Spinal cord (tissue), 10 donors: ENCODE measurements around the gene FAAP20. TPM values are rescaled to one million over a fixed set of nuclear protein-coding genes. Genes with fewer than 3 reads are reported as not detected.

Experiments
- DNase-seq, 6 donors: peaks; one replicate each; pipeline versions ENCODE4 v3.0.0 to v3.0.0-alpha.2; 2013 to 2015; ENCODE audit warnings: low spot score in 6 of 6, low read depth in 4 of 6
- H3K27ac ChIP-seq: one replicate; pipeline ENCODE4 v1.5.1; 2013; ENCODE audit warnings: low read depth, low read length, control low read depth
- H3K27me3 ChIP-seq: one replicate; pipeline ENCODE4 v1.6.1; 2013; ENCODE audit warnings: low read length; ENCODE audit not compliant: control insufficient read depth, insufficient read depth
- H3K36me3 ChIP-seq: one replicate; pipeline ENCODE4 v1.6.1; 2013; ENCODE audit warnings: low read length; ENCODE audit not compliant: control insufficient read depth, insufficient read depth
- H3K4me1 ChIP-seq: one replicate; pipeline ENCODE4 v1.6.1; 2013; ENCODE audit warnings: low read length; ENCODE audit not compliant: control insufficient read depth, insufficient read depth
- H3K4me3 ChIP-seq: one replicate; pipeline ENCODE4 v1.5.1; 2013; ENCODE audit warnings: low read depth, low read length, control low read depth
- H3K9me3 ChIP-seq: one replicate; pipeline ENCODE4 v1.6.1; 2013; ENCODE audit warnings: low read length; ENCODE audit not compliant: control insufficient read depth, insufficient read depth
- WGBS: methylation state at CpG from one replicate; pipeline ENCODE4 v1.1.5; 2013; ENCODE audit warnings: missing lambda C conversion rate; ENCODE audit not compliant: insufficient coverage; 5-methylcytosine and 5-hydroxymethylcytosine counted together
- polyA plus RNA-seq, 2 donors: library from polyadenylated mRNA; unstranded; fragments of 120-200 nt; gene quantifications; one replicate each; pipeline ENCODE4 v1.2.1, GENCODE V29; 2013; ENCODE audit not compliant: insufficient read length in 2 of 2
- total RNA-seq, 2 donors: library from RNA; depleted of rRNA in 1 of 2; stranded (reverse); fragments of 120-200 nt in 1 of 2; fragments of >200 nt in 1 of 2; gene quantifications; one replicate each; pipeline versions ENCODE4 v1.2.3 to v1.2.4, GENCODE V29; 2013 to 2014
- donor health status: healthy.

Gene FAAP20
- total and polyA plus RNA-seq, 4 donors, result 15.5 to 96.8 (median 57.3) TPM

- peaks cover 37% of the 10 kb centered on the region for H3K4me1 ChIP-seq
- peaks cover 83% of the 10 kb centered on the region for H3K36me3 ChIP-seq
- no peak for DNase-seq
- no peaks in the 10 kb centered on the region for H3K9me3 ChIP-seq
- 83% methylated on average over 13 of the region's 13 CpGs for WGBS
- H3K4me3 ChIP-seq, result no peak overlapping the region
- peak overlapping the region; percentile 57 for H3K27ac ChIP-seq
- H3K27me3 ChIP-seq, result no peaks in the 10 kb centered on the region
Observed at GRCh38 chr1:2187619-2188018, 7.0 kb downstream of the FAAP20 start.

DNA sequence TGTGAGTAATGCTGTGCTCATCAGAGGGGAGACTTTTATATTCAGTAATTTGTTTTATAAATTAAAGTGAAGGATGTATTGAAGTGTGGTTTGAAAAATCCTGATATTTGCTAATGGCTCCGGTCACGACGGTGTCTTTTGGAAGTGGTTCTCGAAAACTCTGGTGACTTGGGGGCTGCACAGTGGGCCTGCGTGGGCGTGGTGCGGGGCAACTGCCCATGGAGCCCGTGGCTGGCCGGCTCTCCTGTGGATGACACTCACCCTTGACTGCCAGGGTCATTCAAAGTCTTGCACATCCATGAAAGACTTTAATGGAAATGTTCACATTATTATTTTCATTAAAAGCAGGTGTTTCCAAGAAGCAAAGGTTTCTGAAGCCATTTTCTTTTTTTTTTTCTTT is 7.7 kb downstream of the FAAP20 start:
- H3K4me1 ChIP-seq, result peaks cover 30% of the 10 kb centered on the region
- no peak overlapping the region for H3K27ac ChIP-seq
- H3K9me3 ChIP-seq, result no peaks in the 10 kb centered on the region
- 97% methylated on average over 8 of the region's 9 CpGs for WGBS
- no peak for DNase-seq
- peaks cover 83% of the 10 kb centered on the region for H3K36me3 ChIP-seq
- no peak overlapping the region for H3K4me3 ChIP-seq
- H3K27me3 ChIP-seq, result no peaks in the 10 kb centered on the region

DNA sequence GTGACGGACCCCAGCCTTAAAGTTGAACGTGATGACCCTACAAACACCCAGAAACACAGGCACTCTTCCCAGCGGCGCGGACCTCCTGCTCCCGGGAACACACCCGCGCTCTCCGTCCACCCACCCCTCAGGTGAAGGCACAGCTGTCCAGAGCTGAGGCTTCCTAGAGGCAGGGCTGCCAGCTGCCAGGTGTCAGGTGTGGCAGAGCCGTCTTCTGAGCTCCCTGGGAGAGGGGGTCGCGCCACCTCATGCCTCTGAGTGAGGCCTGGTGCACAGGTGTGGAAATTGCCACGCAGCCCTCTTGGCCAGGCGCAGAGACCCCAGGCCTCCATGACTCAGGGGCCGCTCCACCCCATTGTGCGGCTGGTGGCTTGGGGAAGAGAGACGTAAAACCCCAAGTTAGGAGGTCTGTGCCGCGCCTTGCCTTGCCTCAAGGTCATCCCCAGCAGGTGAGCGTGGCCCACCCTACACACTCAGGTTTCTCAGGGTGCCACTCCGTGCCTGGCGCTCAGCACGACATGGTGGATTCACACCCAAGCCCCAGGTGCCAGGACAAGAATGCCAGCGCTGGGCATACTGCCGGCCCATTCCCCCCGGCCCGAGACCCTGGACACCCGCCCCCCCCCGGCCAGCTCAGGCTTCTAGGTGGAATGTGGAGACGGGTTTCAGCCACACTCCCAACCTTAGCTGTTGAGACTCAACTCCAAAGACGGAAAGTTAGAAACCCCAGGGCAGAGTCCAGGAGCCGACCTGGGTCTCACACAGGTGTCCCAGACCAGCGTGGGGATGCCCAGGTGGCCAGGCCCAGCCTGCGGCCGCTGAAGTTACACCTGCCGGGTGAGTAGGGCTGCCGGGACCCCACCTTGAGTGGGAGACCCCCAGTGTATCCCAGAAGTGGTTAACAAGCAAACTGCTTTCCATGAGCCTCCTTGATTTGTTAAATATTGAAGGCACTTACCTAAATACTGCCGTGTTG is 8.4 kb downstream of the FAAP20 start:
- Histone ChIP-seq H3K27ac (no peak overlapping the region), H3K36me3 (peaks cover 86% of the 10 kb centered on the region), H3K27me3 (no peaks in the 10 kb centered on the region), H3K4me3 (no peak overlapping the region), H3K4me1 (peaks cover 24% of the 10 kb centered on the region), H3K9me3 (no peaks in the 10 kb centered on the region)
- no peak for DNase-seq
- 92% methylated on average over 29 of the region's 38 CpGs for WGBS

DNA sequence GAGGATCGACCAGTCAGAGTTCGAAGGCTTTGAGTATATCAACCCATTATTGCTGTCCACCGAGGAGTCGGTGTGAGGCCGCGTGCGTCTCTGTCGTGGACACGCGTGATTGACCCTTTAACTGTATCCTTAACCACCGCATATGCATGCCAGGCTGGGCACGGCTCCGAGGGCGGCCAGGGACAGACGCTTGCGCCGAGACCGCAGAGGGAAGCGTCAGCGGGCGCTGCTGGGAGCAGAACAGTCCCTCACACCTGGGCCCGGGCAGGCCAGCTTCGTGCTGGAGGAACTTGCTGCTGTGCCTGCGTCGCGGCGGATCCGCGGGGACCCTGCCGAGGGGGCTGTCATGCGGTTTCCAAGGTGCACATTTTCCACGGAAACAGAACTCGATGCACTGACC is 9.6 kb downstream of the FAAP20 start:
- H3K27me3 ChIP-seq, result no peaks in the 10 kb centered on the region
- no peak overlapping the region for H3K4me3 ChIP-seq
- WGBS, result 91% methylated on average over 33 of the region's 33 CpGs
- no peak for DNase-seq
- no peak overlapping the region for H3K27ac ChIP-seq
- H3K4me1 ChIP-seq, result peaks cover 12% of the 10 kb centered on the region
- H3K36me3 ChIP-seq, result peaks cover 86% of the 10 kb centered on the region
- H3K9me3 ChIP-seq, result no peaks in the 10 kb centered on the region

DNA sequence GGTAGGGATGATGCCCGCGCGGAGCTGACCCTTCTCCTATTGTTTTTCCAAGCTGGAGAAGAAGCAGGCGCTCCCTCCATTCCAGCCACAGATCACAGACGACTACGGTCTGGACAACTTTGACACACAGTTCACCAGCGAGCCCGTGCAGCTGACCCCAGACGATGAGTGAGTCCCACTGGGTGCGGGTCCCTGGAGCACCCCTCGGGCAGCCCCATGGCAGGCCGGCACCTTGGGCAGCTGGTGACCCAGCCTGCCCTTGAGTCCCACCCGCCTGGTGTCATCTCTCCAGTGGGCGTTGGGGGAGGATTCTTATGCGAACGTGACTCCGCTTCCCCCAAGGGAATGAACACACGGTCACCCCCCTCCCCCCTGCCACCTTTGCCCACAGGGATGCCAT is 10.0 kb downstream of the FAAP20 start:
- H3K27me3 ChIP-seq, result no peaks in the 10 kb centered on the region
- peaks cover 86% of the 10 kb centered on the region for H3K36me3 ChIP-seq
- H3K27ac ChIP-seq, result no peak overlapping the region
- no peak for DNase-seq
- 88% methylated on average over 12 of the region's 18 CpGs for WGBS
- H3K9me3 ChIP-seq, result no peaks in the 10 kb centered on the region
- peaks cover 9% of the 10 kb centered on the region for H3K4me1 ChIP-seq
- no peak overlapping the region for H3K4me3 ChIP-seq

DNA sequence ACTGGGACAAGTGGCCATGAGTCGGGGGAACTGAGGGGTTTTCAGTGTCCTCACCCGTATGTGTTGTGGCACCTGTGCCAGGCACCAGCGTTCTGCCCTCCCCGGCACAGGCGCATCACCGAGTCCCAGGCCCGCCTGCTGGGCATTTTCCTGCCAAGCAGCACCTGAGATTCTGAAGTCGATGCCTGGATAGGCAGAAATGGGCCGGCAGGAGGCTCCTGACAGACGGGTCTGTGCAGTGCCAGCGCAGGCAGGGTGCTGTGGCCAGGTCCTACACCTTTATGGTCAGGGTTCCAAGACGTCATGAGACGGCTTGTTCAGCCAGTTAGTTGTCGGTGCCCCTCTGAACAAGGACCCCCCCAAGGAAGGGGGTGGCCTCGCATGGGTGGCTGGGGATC is 10.6 kb downstream of the FAAP20 start:
- 91% methylated on average over 14 of the region's 15 CpGs for WGBS
- peaks cover 92% of the 10 kb centered on the region for H3K36me3 ChIP-seq
- H3K4me1 ChIP-seq, result peaks cover 6% of the 10 kb centered on the region
- DNase-seq, result no peak
- H3K27me3 ChIP-seq, result no peaks in the 10 kb centered on the region
- no peak overlapping the region for H3K27ac ChIP-seq
- no peak overlapping the region for H3K4me3 ChIP-seq
- H3K9me3 ChIP-seq, result no peaks in the 10 kb centered on the region

DNA sequence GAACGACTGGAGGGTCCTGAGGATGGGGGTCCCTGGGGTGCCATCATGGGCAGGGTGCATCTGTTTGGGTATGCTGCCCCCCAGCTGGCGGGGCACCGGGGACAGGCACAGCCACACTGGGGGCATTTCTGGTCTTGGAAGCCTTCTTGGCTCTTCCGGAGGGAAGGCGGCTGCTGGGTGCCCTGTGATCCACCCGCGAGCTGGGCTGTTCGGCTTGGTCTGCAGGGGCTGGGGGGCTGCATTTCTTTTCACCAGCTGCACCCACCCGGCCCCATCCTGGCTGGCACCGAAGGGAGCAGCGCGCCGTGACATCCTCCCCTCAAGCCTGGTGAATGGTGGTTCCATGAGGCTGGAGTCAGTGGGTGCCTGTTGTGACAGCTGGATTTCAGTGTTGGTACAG is 12.2 kb downstream of the FAAP20 start:
- WGBS, result 92% methylated on average over 13 of the region's 13 CpGs
- Histone ChIP-seq H3K36me3 (peaks cover 95% of the 10 kb centered on the region), H3K27ac (no peak overlapping the region), H3K9me3 (no peaks in the 10 kb centered on the region), H3K4me3 (no peak overlapping the region), H3K4me1 (peaks cover 4% of the 10 kb centered on the region), H3K27me3 (no peaks in the 10 kb centered on the region)
- no peak for DNase-seq

DNA sequence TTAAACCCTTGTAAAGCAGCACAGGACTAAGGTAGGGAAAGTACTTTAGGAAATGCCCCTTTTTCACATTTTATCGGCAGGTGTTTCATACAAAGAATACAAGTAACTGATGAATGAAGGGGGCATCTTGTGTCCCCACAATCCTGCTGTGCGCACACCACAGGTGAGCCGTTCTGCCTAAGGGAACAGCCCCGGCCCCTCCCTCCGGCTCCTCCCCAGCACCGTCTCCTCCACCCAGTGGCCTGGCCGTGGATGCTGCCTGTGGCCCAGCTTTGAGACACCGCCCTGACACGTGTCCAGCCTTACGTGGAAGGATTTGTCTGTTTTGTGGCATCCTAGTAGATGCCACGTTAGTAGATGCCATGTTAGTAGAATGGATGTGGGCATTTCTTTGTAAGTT is 12.8 kb downstream of the FAAP20 start:
- Histone ChIP-seq H3K9me3 (no peaks in the 10 kb centered on the region), H3K4me3 (no peak overlapping the region), H3K4me1 (peaks cover 5% of the 10 kb centered on the region), H3K36me3 (peaks cover 98% of the 10 kb centered on the region), H3K27ac (no peak overlapping the region), H3K27me3 (no peaks in the 10 kb centered on the region)
- WGBS, result 93% methylated on average over 10 of the region's 11 CpGs
- no peak for DNase-seq

DNA sequence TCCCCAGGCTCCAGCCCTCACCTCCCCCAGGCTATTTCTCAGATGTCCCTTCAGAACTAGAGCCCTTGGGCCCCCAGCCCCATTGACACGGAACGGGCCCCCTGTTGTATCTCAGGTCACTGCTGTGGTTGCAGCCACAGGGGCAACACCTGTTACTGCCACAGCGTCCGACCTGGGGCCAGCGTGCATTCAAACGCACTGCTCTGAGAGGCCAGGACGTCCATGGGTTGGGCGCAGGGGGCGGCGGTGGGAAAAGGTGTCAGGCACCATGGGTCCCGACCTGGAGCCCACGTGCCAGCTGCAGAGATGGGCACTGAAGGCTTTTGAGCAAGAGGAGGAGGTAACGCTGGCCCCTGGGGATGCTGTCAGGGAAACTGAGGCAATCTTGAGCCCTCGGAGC is 13.3 kb downstream of the FAAP20 start:
- DNase-seq, result no peak
- WGBS, result 90% methylated on average over 14 of the region's 14 CpGs
- Histone ChIP-seq H3K36me3 (peaks cover 97% of the 10 kb centered on the region), H3K4me3 (no peak overlapping the region), H3K9me3 (no peaks in the 10 kb centered on the region), H3K27ac (no peak overlapping the region), H3K27me3 (no peaks in the 10 kb centered on the region), H3K4me1 (peaks cover 10% of the 10 kb centered on the region)
